Panc1 (cell line): ENCODE data around the gene CDC42EP3. TPM values are rescaled to one million over a fixed set of nuclear protein-coding genes. Genes with fewer than 3 reads are reported as not detected.

Experiments used
- ATAC-seq: fragments of 200-7000 bp; cut with Tn5 transposase; 2 replicates; pipeline ENCODE4 v1.9.1; 2020; ENCODE audit warnings: mild to moderate bottlenecking, moderate library complexity
- BruUV-seq: library from RNA; stranded (reverse); fragments of 400-500 nt; replicated peaks from 2 replicates; lab custom pipeline; 2021; lab: Mats Ljungman, UMichigan
- CTCF ChIA-PET: fragments of 300-600 bp; sonication (Branson Sonifier 250); formaldehyde crosslinking; loops from one replicate; lab custom pipeline; 2022; ENCODE audit warnings: antibody characterized with exemption; lab: Charles Lee
- POLR2A ChIA-PET: fragments of 300-600 bp; sonication (Branson Sonifier 250); formaldehyde crosslinking; loops from one replicate; lab custom pipeline; 2022; ENCODE audit warnings: antibody characterized with exemption; lab: Charles Lee
- DNase-seq: peaks from one replicate; pipeline ENCODE4 v3.0.0-alpha.2; 2010; ENCODE audit warnings: low read depth, low spot score
- H3K27ac ChIP-seq: 2 replicates; pipeline ENCODE4 v1.5.1; 2011; ENCODE audit warnings: mild to moderate bottlenecking, low read length, inconsistent platforms
- H3K27me3 ChIP-seq: fragments of 200-500 bp; sonication (Bioruptor generic); 2 replicates; pipeline ENCODE4 v1.6.0; 2014; ENCODE audit warnings: low read length, inconsistent platforms; ENCODE audit not compliant: control insufficient read depth, insufficient read depth
- H3K36me3 ChIP-seq: fragments of 200-500 bp; sonication (Bioruptor generic); 2 replicates; pipeline ENCODE4 v1.5.1; 2014; ENCODE audit warnings: inconsistent platforms, mild to moderate bottlenecking, low read length, moderate library complexity; ENCODE audit not compliant: control insufficient read depth, insufficient read depth
- H3K4me1 ChIP-seq: 2 replicates; pipeline ENCODE4 v1.5.1; 2011; ENCODE audit warnings: inconsistent platforms, mild to moderate bottlenecking, low read length, moderate library complexity; ENCODE audit not compliant: control insufficient read depth, insufficient read depth
- H3K4me3 ChIP-seq, 2 experiments: 2 replicates each; pipeline ENCODE4 v1.5.1; 2011 to 2012; ENCODE audit warnings: low read depth in 2 of 2, low read length in 2 of 2, mild to moderate bottlenecking in 2 of 2, inconsistent platforms in 1 of 2, moderate library complexity in 1 of 2
- H3K9me3 ChIP-seq: fragments of 200-500 bp; sonication (Bioruptor generic); 2 replicates; pipeline ENCODE4 v1.5.1; 2014; ENCODE audit warnings: low read depth, mild to moderate bottlenecking, inconsistent platforms, low read length, moderate library complexity; ENCODE audit not compliant: control insufficient read depth, insufficient read depth
- CTCF ChIP-seq: fragments of 450-650 bp; IDR thresholded peaks from 2 replicates; pipeline ENCODE4 v1.5.1; 2017; ENCODE audit warnings: mild to moderate bottlenecking
- POLR2AphosphoS5 ChIP-seq: IDR thresholded peaks from 2 replicates; pipeline ENCODE4 v1.6.1; 2012; ENCODE audit warnings: mild to moderate bottlenecking, low read depth, low read length, moderate library complexity
- REST ChIP-seq, 2 experiments: IDR thresholded peaks; 2 replicates each; pipeline ENCODE4 v1.6.1; 2011 to 2012; ENCODE audit warnings: low read depth in 2 of 2, control low read depth in 1 of 2, low read length in 1 of 2, mild to moderate bottlenecking in 1 of 2, moderate library complexity in 1 of 2; ENCODE audit not compliant: insufficient read depth in 1 of 2
- SIN3A ChIP-seq: IDR thresholded peaks from 2 replicates; pipeline ENCODE4 v1.6.1; 2012; ENCODE audit warnings: low read depth, mild to moderate bottlenecking, low read length, moderate library complexity, borderline replicate concordance; ENCODE audit not compliant: insufficient read depth
- TCF7L2 ChIP-seq: IDR thresholded peaks from 2 replicates; pipeline ENCODE4 v1.6.1; 2011; ENCODE audit warnings: mild to moderate bottlenecking, low read depth, low read length, inconsistent platforms
- in situ Hi-C: cut with HindIII; loops from 2 replicates; pipeline ENCODE4 v1.10.0; 2016; ENCODE audit warnings: low sequenced_read_pairs, low pct_unique_long_range_greater_than_20kb
- intact Hi-C: fragments of 100-400 bp; cut with micrococcal nuclease; formaldehyde crosslinking; loops from one replicate; pipeline ENCODE4 v1.10.0; 2022; ENCODE audit not compliant: unreplicated experiment
- total RNA-seq: library from RNA; stranded (reverse); gene quantifications from one replicate; pipeline ENCODE4 v1.2.1, GENCODE V29; 2021; ENCODE audit not compliant: unreplicated experiment

Gene CDC42EP3
- total RNA-seq, 1 experiment from 2014 or later: 6.1 TPM

GRCh38 chr2:37681587-37681986, 10.1 kb upstream of the CDC42EP3 start:
- no peak overlapping the region for H3K27ac ChIP-seq
- ChIA-PET POLR2A (no interaction called here), CTCF (no interaction called here)
- H3K4me1 ChIP-seq: no peaks in the 10 kb centered on the region
- TF ChIP-seq TCF7L2: no peak
- TF ChIP-seq REST (IDR thresholded peaks at IDR 0.05; ENCODE audit: insufficient read depth in 1 of 2, low read depth in 2 of 2, low read length in 1 of 2): no peak
- TF ChIP-seq POLR2AphosphoS5: no peak
- no peak for TF ChIP-seq SIN3A
- TF ChIP-seq CTCF: no peak
- no peak overlapping the region for H3K4me3 ChIP-seq
- H3K27me3 ChIP-seq: no peaks in the 10 kb centered on the region; the same call in 1 of the 2 replicates
- H3K9me3 ChIP-seq: no peaks in the 10 kb centered on the region
- ATAC-seq (no peak), DNase-seq (no peak)
- intact Hi-C loops (no loop called here), in situ Hi-C loops (no loop called here)
- H3K36me3 ChIP-seq: no peaks in the 10 kb centered on the region
- no TSS peak for BruUV-seq

GRCh38 chr2:37679072-37679695, 7.7 kb upstream of the CDC42EP3 start:
- H3K9me3 ChIP-seq: no peaks in the 10 kb centered on the region
- no peak overlapping the region for H3K27ac ChIP-seq
- in situ Hi-C loops: no loop called here
- H3K4me1 ChIP-seq: no peaks in the 10 kb centered on the region
- intact Hi-C loops: loop anchor here (10.0 kb wide), 1 partner anchor 264 kb away; no protein-coding TSS in a partner anchor
- H3K27me3 ChIP-seq: no peaks in the 10 kb centered on the region; the same call in 1 of the 2 replicates
- no TSS peak for BruUV-seq
- ATAC-seq (no peak), DNase-seq (no peak)
- H3K36me3 ChIP-seq: no peaks in the 10 kb centered on the region
- POLR2A ChIA-PET: no interaction called here
- no peak overlapping the region for H3K4me3 ChIP-seq
- CTCF ChIA-PET: no interaction called here
- TF ChIP-seq REST (IDR thresholded peaks at IDR 0.05; ENCODE audit: insufficient read depth in 1 of 2, low read depth in 2 of 2, low read length in 1 of 2) (no peak), POLR2AphosphoS5 (no peak), SIN3A (no peak), CTCF (no peak), TCF7L2 (no peak)
